Keratinocyte (primary cell): ENCODE data around the gene CCNG2.

Source experiments
- CTCF ChIP-seq, 3 experiments: IDR thresholded peaks in 1 of 3; conservative IDR thresholded peaks in 1 of 3; optimal IDR thresholded peaks in 1 of 3; 2 replicates in 2 of 3; 3 replicates in 1 of 3; pipeline versions ENCODE3 to v1.5.1; 2011; ENCODE audit warnings: low read length in 3 of 3, mild to moderate bottlenecking in 3 of 3, moderate library complexity in 2 of 3, control low read depth in 1 of 3, inconsistent platforms in 1 of 3; ENCODE audit not compliant: insufficient read depth in 2 of 3; ENCODE audit errors: extremely low read depth in 1 of 3
- EZH2 ChIP-seq: IDR thresholded peaks from one replicate; pipeline ENCODE4 v1.6.1; 2012; ENCODE audit warnings: inconsistent platforms, mild to moderate bottlenecking, low read length, moderate library complexity

GRCh38 chr4:77124576-77124975 is 32.4 kb upstream of the CCNG2 start:
- no peak for TF ChIP-seq CTCF (optimal IDR thresholded peaks at IDR 0.05 in 1 of 3, IDR thresholded peaks at IDR 0.05 in 1 of 3, conservative IDR thresholded peaks at IDR 0.05 in 1 of 3; ENCODE audit: extremely low read depth in 1 of 3, insufficient read depth in 2 of 3, low read length in 3 of 3)
- TF ChIP-seq EZH2 = no peak
